GM21619 (cell line): Measurements from ENCODE around the gene DPP6.
A peak's percentile ranks its signal among the peaks of the same experiment; 100 is the strongest.

Experiments
- ATAC-seq: cut with Tn5 transposase; IDR thresholded peaks from one replicate; pipeline ENCODE4 v1.9.1; 2021; ENCODE audit not compliant: unreplicated experiment

DPP6 gene

DNA sequence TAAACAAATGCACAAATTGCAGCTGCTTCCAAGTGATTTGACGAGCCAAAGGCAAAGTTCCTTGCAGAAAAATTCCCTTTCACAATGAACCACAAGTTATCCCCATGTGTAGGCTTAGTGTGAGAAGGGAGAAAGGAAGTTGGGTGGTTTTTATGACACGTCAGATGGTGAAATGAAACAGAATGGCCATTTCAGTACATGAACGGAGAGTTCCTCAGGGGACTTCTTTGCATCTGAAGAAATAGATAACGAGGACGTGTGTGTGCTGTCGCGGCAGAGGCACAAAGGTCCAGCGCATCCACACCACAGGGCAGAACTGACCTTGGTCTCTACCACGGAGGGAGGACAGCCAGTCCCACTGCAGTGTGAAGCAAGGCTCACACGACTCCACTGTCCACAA lies 814.9 kb downstream of the DPP6 start:
- ATAC-seq: peak; percentile 57

DNA sequence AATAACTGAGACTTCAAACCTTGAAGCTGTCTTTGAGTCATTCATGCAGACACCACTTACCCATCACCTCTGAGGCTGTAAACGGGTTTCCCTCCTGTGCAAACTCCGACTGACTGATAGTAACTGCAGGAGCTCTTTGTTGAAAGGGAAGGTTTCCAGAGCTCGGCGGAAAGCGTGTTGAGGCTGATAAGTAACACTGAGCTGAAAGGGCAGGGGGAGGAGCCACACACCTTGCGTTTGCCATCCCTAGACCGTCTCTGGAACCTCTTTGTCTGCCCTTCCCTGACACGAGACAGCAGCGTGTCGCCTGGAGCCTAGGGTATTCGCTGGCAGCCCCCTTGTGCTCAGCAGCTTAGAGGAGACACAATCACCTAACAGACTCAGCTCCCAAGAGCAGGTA lies 816.7 kb downstream of the DPP6 start:
- no peak for ATAC-seq

DNA sequence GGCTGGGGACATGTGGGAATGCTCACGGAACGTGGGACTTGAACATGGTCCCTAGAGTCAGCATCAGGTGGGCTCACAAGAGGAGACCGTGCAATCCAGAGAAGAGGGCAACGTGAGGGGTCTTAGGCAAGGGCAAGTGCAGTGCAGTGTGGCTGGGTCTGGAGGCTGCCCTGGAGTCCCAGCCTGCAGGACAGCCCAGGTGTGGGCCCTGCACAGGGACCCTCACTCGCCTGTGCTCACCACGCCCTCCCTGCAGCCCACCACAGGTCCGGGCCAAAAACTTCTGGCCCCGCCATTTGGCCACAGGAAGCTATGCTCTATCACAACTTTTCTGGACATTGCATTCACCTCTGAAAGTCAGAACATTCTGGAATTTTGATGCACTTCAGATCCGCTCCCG lies 817.2 kb downstream of the DPP6 start:
- ATAC-seq: no peak

DNA sequence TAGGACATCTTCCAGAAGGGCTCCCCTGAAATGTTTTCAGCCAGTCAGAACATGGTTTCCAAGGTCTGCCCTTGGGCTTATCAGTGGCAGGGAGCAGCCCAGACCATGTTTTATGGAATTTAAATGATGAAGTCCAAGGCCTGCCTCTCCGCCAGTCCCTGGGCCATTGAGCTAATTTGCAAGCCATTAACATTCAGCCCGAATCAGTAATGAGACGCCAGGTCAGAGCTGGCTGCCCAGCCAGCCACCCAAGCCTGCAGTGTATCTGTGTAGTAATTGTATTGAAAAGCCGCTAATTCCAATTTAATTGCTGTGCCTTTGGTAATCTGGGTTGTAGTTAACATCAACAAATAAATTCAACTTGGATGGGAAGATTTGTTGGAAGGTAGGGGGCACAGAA lies 819.3 kb downstream of the DPP6 start:
- ATAC-seq: no peak

DNA sequence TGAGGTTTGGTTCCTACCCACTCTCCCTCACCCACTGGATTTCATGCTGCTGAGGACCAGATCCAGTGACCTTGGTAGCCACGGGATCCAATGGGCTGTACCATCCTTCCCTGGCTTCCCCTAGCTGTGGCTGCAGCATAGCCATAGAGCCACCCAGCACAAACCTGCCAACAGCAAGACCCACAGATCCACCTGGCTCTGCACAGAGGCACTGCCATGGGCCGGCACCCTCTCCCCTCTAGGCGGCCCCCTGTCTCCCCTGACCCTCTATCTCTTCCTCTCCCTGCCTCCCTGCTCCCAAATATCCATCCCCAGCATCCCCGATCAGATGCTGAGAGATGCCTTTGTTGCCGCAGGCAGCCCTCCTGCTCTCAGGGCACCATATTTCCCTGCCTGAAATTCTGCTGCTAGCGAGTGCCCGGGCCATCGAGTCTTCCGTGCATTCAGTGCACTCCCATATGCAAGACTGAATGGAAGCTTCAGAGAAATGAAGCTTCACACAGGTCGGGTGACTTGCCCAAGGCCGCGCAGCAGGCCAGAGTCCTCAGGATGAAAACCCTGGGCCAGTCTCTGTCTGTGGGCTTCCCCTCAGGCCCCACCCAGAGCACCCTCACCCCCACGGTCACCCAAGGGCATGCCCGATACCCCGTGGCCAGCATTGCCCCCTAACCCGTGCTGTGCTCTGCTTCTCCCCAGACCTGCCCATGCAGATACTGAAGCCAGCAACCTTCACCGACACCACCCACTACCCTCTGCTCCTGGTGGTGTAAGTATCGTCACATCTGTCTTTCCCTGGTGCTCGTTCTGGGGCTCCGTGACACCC lies 819.9 kb downstream of the DPP6 start:
- ATAC-seq: no peak

DNA sequence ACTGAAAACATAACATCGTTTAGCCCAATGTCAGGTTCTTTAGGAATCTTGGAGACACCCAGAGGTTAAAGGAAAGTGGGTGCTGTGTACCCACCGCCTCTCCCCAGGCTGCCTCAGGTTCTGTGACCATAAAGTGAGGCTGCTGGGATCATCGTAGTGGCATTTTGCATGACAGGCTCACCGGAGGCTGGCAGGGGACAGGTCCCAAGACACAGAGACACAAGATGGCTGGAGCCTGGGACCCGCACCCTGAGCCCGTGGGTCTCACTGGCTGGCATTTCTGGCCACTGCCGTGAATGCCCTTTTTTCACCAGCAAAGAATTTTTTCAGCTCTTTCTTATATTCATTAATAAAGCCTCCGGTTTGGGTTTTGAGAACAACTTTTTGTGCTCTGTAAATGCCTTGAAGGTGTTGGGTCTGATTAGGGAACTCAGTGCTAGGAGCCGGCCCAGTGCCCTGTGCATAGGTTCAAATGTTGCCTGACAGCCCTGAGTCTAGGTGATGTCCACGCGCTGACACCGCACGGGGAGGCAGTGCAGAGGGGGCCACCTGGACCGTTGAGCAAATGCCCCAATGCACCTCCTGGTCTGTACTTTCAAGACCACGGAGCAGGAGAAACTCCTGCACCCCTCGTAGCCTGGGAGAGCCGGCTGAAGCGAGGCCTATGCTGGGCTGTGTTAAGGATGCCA lies 820.8 kb downstream of the DPP6 start:
- ATAC-seq: no peak

DNA sequence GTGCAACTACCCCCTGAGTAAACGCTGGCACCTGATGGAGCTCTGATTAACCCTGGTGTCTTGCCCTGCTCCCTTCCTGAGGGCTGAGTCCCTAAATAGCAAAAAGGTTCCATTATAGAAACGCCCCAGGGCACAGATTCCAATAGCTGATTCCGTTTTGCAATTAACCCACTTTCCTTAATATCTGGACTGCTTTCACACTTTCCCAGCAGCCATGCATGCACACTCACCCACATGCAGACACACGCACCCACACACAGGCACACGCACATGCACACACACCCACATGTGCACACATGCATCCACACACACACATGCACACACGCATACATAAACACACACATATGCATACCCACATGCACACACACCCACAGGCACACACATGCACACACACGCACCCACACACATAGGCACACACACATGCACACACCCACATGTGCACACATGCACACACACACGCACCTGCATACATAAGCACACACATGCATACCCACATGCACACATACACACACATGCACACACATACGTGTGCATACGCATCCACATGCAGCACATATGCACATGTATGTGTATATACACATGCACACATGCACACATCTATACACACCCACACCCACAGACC lies 821.4 kb downstream of the DPP6 start:
- no peak for ATAC-seq

DNA sequence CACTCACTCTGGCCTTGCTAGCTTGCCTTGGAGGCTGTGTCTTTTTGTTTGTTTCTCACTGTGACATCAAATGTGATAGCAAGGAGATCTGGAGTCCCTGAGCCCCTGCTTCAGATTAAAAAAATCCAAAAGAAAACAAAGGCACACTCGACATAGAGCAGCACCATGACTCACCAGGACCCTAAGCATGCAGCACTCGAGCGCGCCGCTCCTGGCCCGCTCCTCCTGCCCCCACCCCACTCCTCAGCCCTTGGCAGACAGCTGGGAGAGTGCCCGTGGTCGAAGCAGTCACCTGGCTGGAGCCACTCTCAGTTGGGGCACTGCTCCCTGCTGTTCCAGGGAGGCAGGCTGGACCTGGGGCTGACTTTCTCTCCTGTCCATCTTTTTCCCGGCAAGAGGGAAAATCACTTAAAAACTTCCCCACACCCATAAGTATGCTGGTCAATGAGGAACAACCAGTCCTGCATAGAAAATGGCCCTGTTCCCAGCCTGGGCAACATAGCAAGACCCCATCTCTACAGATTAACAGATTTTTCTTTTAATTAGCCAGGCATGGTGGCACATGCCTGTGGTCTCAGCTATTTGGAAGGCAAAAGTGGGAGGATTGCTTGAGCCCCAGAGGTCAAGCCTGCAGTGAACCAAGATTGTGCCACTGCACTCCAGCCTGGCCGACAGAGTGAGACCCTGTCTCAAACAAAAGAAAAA lies 822.4 kb downstream of the DPP6 start:
- ATAC-seq: no peak

DNA sequence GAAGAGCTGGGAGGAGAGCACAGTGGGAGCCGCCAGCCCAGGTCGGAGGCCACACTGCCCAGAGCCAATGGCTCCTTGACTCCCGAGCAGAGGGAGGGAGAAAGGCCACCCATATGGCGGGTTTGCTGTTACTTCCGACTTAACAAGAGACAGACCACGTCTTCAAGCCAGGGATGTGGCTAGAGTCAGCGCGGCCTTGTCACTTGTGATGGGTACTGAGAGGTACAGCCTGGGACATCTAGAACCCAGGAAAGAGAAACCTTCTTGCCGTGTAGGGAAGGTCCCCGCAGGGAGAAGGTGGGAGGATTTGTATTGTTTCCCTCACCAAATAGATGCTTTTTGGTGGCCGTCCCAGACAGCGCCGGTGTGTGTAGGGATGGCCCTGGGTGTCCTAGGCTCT lies 823.1 kb downstream of the DPP6 start:
- no peak for ATAC-seq

DNA sequence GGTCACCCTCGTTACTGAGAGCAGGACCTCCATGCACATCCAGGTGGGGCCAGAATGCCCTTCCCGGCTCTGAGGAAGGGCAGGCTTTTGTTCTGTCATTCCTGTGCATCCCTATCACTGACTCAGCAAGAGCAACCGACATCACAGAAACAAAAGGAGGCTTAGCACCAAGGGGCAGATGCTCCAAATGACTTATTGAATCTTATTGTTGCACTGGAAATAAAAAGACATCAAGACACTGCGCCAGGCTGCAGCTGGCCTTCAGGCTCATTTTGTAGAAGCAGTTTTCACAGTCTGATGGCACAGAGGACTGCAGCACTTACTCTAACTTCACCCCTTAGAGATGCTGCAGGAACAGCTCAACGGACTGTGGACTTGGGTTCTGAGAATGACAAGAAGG lies 824.3 kb downstream of the DPP6 start:
- no peak for ATAC-seq

DNA sequence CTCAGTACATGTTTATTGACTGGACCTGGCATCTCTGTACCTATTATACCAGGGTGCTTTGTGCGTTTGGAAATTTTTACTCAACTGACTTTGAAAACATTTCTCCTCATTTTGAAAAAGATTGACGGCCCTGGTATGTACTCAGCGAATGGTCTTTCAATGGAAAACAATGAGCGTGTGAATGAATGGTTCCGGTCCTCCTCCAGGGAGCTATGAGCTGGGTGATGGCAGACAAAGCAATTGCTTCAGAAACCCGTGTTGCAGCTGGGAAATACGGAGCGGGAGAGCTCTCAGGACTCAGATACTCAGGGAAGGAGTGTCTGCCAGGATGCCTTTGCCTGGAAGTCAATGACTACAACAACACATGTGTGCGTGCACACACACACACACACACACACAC lies 824.8 kb downstream of the DPP6 start:
- ATAC-seq: no peak

DNA sequence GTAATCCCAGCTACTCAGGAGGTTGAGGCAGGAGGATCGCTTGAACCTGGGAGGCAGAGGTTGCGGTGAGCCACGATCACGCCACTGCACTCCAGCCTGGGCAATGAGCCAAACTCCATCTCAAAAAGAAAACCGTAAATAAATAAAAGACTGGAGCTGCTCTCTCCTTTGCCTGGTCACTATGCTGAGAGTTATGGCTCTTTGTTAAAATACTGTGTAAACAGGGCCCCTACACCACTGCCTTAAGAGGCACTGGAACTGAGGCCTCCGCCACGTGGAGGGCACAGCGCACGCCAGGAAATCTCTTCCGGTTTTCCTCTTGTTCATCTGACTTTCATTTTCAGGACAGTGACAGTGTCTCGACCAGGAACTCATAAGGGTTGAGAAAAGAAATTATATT lies 827.4 kb downstream of the DPP6 start:
- ATAC-seq: no peak

DNA sequence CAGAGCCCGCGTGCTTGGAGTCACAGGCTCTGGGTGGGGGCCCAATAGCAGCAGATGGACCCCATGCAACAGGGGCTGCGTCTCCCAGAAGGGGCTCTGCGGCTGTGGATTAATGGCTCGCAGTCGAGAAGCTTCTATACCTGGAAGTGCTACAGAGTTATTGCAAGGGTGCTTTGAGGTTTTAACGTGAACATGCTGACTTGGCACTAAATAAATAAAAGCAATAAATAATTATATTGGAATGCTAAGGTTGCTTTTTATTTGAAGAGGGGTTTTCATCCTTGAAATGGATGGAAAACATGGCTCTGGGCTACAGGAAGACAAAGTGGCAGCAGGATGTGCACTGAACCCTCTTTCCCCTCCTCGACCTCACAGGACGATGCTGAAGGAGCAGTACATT lies 828.3 kb downstream of the DPP6 start:
- no peak for ATAC-seq

DNA sequence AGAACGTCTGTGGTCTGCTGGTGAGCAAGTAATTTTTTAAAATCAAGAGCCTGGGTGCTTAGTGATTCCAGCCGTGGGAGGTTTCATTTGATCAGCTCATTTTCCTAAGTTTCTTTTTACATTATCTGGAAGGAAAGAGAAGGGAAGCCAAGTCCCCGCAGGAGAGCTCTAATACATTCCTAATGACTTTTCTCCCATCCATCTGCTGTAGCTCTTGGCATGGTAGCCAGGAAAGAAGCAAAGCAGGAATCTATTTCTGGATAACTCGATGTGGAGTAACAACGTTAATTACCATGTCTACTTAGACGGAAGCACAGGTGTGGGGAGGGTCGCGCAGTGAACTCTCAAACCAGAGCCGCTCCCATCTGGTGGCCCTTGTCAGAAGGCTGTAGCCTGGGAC lies 828.8 kb downstream of the DPP6 start:
- ATAC-seq: no peak

DNA sequence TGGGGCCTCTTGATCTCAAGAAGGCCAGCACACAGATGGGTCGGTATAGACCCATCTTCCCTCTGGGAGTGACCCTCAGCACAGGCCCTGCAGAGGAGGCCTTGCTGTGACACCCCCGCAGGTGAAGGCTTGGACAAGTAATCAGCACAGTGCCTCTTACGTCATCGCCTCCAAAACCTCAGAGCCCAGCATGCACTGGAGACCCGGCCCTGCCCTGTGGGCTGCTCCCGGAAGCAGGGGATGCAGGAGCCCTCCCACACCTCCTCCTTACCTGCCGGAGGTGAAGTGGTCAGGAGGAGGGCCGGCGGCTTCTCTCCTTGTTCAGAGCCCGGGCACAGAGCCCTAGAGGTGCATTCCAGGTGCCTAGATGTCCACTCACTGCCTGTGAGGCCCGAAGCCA lies 829.3 kb downstream of the DPP6 start:
- ATAC-seq: no peak

DNA sequence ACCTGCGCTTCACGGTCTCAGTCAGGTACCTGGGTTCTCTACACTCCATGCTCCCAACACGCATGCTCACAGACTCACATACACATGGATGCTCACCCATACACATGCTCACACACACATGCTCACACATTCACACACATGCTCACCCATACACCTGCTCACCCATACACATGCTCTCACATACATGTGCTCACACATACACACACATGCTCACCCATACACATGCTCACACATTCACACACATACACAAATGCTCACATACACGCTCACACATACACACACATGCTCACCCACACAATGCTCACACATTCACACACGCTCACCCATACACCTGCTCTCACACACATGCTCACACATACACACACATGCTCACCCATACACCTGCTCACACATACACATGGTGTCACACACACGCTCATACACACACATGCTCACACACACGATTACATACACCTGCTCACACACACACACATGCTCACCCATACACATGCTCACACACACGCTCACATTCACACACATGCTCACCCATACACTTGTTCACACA lies 830.8 kb downstream of the DPP6 start:
- ATAC-seq: no peak

DNA sequence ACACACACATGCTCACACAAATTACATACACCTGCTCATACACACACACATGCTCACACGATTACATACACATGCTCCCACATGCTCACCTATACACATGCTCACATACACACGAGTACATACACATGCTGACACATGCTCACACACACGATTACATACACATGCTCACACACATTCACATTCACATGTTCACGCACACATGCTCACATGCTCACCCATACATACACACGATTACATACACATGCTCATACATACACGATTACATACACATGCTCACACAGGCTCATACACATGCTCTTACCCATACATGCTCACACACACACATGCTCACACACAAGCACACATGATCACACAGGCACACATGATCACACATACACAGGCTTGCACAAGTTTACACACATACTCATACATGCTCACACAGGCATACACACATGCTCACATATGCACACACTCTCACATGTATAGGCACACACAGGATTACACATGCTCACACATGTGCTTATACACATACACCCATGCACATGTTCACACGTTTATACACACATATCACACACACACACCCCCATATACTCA lies 832.2 kb downstream of the DPP6 start:
- no peak for ATAC-seq

DNA sequence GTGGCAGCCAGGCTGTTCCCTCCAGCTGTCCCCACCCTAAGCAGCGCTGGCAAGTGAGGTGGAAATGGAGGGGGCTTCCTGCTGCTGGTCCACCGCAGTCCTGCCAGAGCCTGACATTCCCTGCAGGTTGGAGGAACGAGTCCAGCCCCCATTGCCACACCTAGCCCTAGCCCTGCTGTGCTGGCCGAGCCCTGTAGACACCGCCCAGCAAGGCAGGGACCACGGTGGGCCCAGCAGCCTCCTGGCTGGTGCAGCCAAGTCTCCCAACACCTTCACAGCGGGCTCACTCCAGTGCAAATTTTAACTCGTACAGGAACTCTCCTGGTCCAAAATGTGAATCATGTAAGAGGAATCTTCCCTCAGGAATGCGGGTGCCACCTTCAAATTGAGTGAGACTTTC lies 834.4 kb downstream of the DPP6 start:
- no peak for ATAC-seq

DNA sequence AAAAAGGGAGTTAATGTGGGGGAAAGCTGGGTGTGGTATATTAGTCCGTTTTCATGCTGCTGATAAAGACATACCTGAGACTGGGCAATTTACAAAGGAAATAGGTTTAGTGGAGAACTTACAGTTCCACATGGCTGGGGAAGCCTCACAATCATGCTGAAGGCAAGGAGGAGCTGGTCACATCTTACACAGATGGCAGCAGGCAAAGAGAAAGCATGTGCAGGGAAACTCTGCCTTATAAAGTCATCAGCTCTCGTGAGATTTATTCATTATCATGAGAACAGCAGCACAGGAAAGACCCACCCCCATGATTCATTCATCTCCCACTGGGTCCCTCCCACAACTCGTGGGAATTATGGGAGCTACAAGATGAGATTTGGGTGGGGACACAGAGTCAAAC lies 836.5 kb downstream of the DPP6 start:
- no peak for ATAC-seq

DNA sequence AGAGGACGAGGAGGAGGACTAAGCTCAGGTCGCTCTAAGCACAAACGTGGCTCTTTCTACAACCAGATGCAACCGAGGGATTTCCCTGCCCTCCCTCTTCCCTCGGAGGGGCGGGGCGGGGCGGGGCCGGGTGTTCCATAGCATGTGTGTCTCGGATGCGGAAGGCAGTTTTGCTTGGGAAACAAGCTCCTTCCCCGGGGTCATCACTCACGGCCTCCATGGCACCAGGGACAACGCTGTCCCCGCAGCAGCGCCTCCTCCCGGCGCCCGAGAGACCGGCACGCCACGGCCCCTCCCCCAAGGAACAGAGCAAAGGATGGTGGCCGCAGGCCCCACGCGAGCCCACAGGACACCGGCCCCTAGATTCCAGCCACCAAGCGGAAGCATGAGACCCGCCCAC lies 840.3 kb downstream of the DPP6 start:
- ATAC-seq: no peak

DNA sequence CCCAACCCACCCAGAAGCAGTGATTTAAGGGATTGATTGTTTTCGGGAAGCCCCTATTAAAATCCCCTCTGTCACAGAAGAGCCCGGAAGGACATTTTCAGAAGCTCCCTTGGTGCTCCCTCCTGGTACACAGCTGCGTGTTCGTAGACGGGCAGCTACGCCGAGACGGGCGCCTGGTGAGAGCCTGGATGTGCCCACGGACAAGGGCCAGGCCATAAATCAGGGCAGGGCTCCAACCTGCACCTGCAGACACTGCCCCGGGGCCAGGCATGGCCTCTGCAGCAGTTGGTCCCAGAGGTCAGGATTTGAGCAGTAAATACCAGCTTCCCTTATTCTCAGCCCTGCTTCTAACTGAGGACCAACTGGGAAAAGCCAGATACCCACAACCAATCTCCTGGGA lies 843.9 kb downstream of the DPP6 start:
- ATAC-seq: no peak
